ENCODE data around the gene C3orf49.

The C3orf49 gene

GRCh38 chr3:63814237-63814636, 4.9 kb upstream of the C3orf49 start:
- Histone ChIP-seq H3K4me1 (ENCODE audit: insufficient read depth, low read length) (peaks cover 7% of the 10 kb centered on the region; the same call in 1 of the 2 replicates), H3K27ac (ENCODE audit: low read length) (no peak overlapping the region), H3K36me3 (ENCODE audit: insufficient read depth, low read depth, low read length) (no peaks in the 10 kb centered on the region), H3K4me3 (ENCODE audit: low read length) (no peak overlapping the region), H3K9me3 (ENCODE audit: insufficient read depth, low read depth, low read length) (no peaks in the 10 kb centered on the region), H3K9ac (ENCODE audit: low read depth, low read length) (no peak overlapping the region), H3K27me3 (ENCODE audit: insufficient read depth, low read length) (no peaks in the 10 kb centered on the region)

GRCh38 chr3:63817225-63817624, 1.9 kb upstream of the C3orf49 start:
- H3K9me3 ChIP-seq (ENCODE audit: insufficient read depth, low read depth, low read length) = no peaks in the 10 kb centered on the region
- no peak overlapping the region for H3K27ac ChIP-seq (ENCODE audit: low read length)
- peaks cover 7% of the 10 kb centered on the region; the same call in 1 of the 2 replicates for H3K4me1 ChIP-seq (ENCODE audit: insufficient read depth, low read length)
- H3K36me3 ChIP-seq (ENCODE audit: insufficient read depth, low read depth, low read length) = no peaks in the 10 kb centered on the region
- H3K27me3 ChIP-seq (ENCODE audit: insufficient read depth, low read length) = no peaks in the 10 kb centered on the region
- H3K9ac ChIP-seq (ENCODE audit: low read depth, low read length) = no peak overlapping the region
- H3K4me3 ChIP-seq (ENCODE audit: low read length) = no peak overlapping the region

- Histone ChIP-seq H3K27me3 (ENCODE audit: insufficient read depth, low read length) (no peaks in the 10 kb centered on the region), H3K36me3 (ENCODE audit: insufficient read depth, low read depth, low read length) (no peaks in the 10 kb centered on the region), H3K9me3 (ENCODE audit: insufficient read depth, low read depth, low read length) (no peaks in the 10 kb centered on the region), H3K4me3 (ENCODE audit: low read length) (no peak overlapping the region), H3K9ac (ENCODE audit: low read depth, low read length) (no peak overlapping the region), H3K4me1 (ENCODE audit: insufficient read depth, low read length) (peaks cover 7% of the 10 kb centered on the region; the same call in 1 of the 2 replicates), H3K27ac (ENCODE audit: low read length) (no peak overlapping the region)
These were observed 583 bp upstream of the C3orf49 start for GRCh38 chr3:63818282-63819150.

- Histone ChIP-seq H3K27me3 (ENCODE audit: insufficient read depth, low read length) (no peaks in the 10 kb centered on the region), H3K27ac (ENCODE audit: low read length) (no peak overlapping the region), H3K36me3 (ENCODE audit: insufficient read depth, low read depth, low read length) (no peaks in the 10 kb centered on the region), H3K9ac (ENCODE audit: low read depth, low read length) (no peak overlapping the region), H3K9me3 (ENCODE audit: insufficient read depth, low read depth, low read length) (no peaks in the 10 kb centered on the region), H3K4me3 (ENCODE audit: low read length) (no peak overlapping the region), H3K4me1 (ENCODE audit: insufficient read depth, low read length) (no peaks in the 10 kb centered on the region)
These were observed 5.2 kb downstream of the C3orf49 start for GRCh38 chr3:63824309-63824708.

- Histone ChIP-seq H3K9ac (ENCODE audit: low read depth, low read length) (no peak overlapping the region), H3K36me3 (ENCODE audit: insufficient read depth, low read depth, low read length) (peaks cover 48% of the 10 kb centered on the region), H3K27me3 (ENCODE audit: insufficient read depth, low read length) (no peaks in the 10 kb centered on the region), H3K9me3 (ENCODE audit: insufficient read depth, low read depth, low read length) (no peaks in the 10 kb centered on the region), H3K27ac (ENCODE audit: low read length) (no peak overlapping the region), H3K4me1 (ENCODE audit: insufficient read depth, low read length) (no peaks in the 10 kb centered on the region), H3K4me3 (ENCODE audit: low read length) (no peak overlapping the region)
These were observed 11.4 kb downstream of the C3orf49 start for GRCh38 chr3:63830526-63830925.

- peaks cover 61% of the 10 kb centered on the region for H3K36me3 ChIP-seq (ENCODE audit: insufficient read depth, low read depth, low read length)
- H3K27me3 ChIP-seq (ENCODE audit: insufficient read depth, low read length) = no peaks in the 10 kb centered on the region
- no peaks in the 10 kb centered on the region for H3K9me3 ChIP-seq (ENCODE audit: insufficient read depth, low read depth, low read length)
- H3K27ac ChIP-seq (ENCODE audit: low read length) = no peak overlapping the region
- no peak overlapping the region for H3K9ac ChIP-seq (ENCODE audit: low read depth, low read length)
- no peaks in the 10 kb centered on the region for H3K4me1 ChIP-seq (ENCODE audit: insufficient read depth, low read length)
- H3K4me3 ChIP-seq (ENCODE audit: low read length) = no peak overlapping the region
These were observed 13.3 kb downstream of the C3orf49 start for GRCh38 chr3:63832395-63832794.

- Histone ChIP-seq H3K4me3 (ENCODE audit: low read length) (no peak overlapping the region), H3K4me1 (ENCODE audit: insufficient read depth, low read length) (no peaks in the 10 kb centered on the region), H3K27ac (ENCODE audit: low read length) (no peak overlapping the region), H3K9ac (ENCODE audit: low read depth, low read length) (no peak overlapping the region), H3K36me3 (ENCODE audit: insufficient read depth, low read depth, low read length) (peaks cover 2% of the 10 kb centered on the region; the same call in 1 of the 2 replicates), H3K9me3 (ENCODE audit: insufficient read depth, low read depth, low read length) (no peaks in the 10 kb centered on the region), H3K27me3 (ENCODE audit: insufficient read depth, low read length) (no peaks in the 10 kb centered on the region)
These were observed 22.6 kb downstream of the C3orf49 start for GRCh38 chr3:63841704-63842103.

- Histone ChIP-seq H3K4me1 (ENCODE audit: insufficient read depth, low read length) (peaks cover 2% of the 10 kb centered on the region; the same call in 1 of the 2 replicates), H3K9ac (ENCODE audit: low read depth, low read length) (no peak overlapping the region), H3K9me3 (ENCODE audit: insufficient read depth, low read depth, low read length) (no peaks in the 10 kb centered on the region), H3K4me3 (ENCODE audit: low read length) (no peak overlapping the region), H3K36me3 (ENCODE audit: insufficient read depth, low read depth, low read length) (no peaks in the 10 kb centered on the region), H3K27ac (ENCODE audit: low read length) (no peak overlapping the region), H3K27me3 (ENCODE audit: insufficient read depth, low read length) (no peaks in the 10 kb centered on the region)
These were observed 23.0 kb downstream of the C3orf49 start for GRCh38 chr3:63842127-63842526.

GRCh38 chr3:63845215-63845614, 26.1 kb downstream of the C3orf49 start:
- Histone ChIP-seq H3K36me3 (ENCODE audit: insufficient read depth, low read depth, low read length) (no peaks in the 10 kb centered on the region), H3K27me3 (ENCODE audit: insufficient read depth, low read length) (no peaks in the 10 kb centered on the region), H3K4me3 (ENCODE audit: low read length) (no peak overlapping the region), H3K9ac (ENCODE audit: low read depth, low read length) (no peak overlapping the region), H3K9me3 (ENCODE audit: insufficient read depth, low read depth, low read length) (no peaks in the 10 kb centered on the region), H3K4me1 (ENCODE audit: insufficient read depth, low read length) (peaks cover 19% of the 10 kb centered on the region; the same call in 1 of the 2 replicates), H3K27ac (ENCODE audit: low read length) (no peak overlapping the region)

- H3K9ac ChIP-seq (ENCODE audit: low read depth, low read length) = 0 out of 2 replicates have a peak overlapping the region, but pooled peaks have one; percentile 3
- no peaks in the 10 kb centered on the region for H3K27me3 ChIP-seq (ENCODE audit: insufficient read depth, low read length)
- H3K27ac ChIP-seq (ENCODE audit: low read length) = no peak overlapping the region
These were observed 28.8 kb downstream of the C3orf49 start for GRCh38 chr3:63847718-63848450.

GRCh38 chr3:63849175-63849574, 30.1 kb downstream of the C3orf49 start:
- Histone ChIP-seq H3K4me3 (ENCODE audit: low read length) (no peak overlapping the region), H3K36me3 (ENCODE audit: insufficient read depth, low read depth, low read length) (no peaks in the 10 kb centered on the region), H3K27me3 (ENCODE audit: insufficient read depth, low read length) (no peaks in the 10 kb centered on the region), H3K27ac (ENCODE audit: low read length) (no peak overlapping the region), H3K4me1 (ENCODE audit: insufficient read depth, low read length) (peaks cover 22% of the 10 kb centered on the region; the same call in 1 of the 2 replicates), H3K9me3 (ENCODE audit: insufficient read depth, low read depth, low read length) (no peaks in the 10 kb centered on the region), H3K9ac (ENCODE audit: low read depth, low read length) (no peak overlapping the region)

More at GRCh38 chr3:63847718-63848450, 28.8 kb downstream of the C3orf49 start:
- Histone ChIP-seq H3K36me3 (ENCODE audit: insufficient read depth, low read depth, low read length) (no peaks in the 10 kb centered on the region), H3K4me1 (ENCODE audit: insufficient read depth, low read length) (peaks cover 19% of the 10 kb centered on the region; the same call in 1 of the 2 replicates), H3K9me3 (ENCODE audit: insufficient read depth, low read depth, low read length) (no peaks in the 10 kb centered on the region), H3K4me3 (ENCODE audit: low read length) (0 out of 2 replicates have a peak overlapping the region, but pooled peaks have one; percentile 13)
